NT2/D1 (cell line): ENCODE results near the gene PTPRT.

Experiments
- SUZ12 ChIP-seq: IDR thresholded peaks from 2 replicates; pipeline ENCODE4 v1.6.1; 2011; ENCODE audit not compliant: insufficient read length, insufficient read depth; ENCODE audit errors: extremely low read depth
- YY1 ChIP-seq: IDR thresholded peaks from 2 replicates; pipeline ENCODE4 v1.6.1; 2011; ENCODE audit not compliant: insufficient read length, insufficient read depth
- ZNF274 ChIP-seq: IDR thresholded peaks from 2 replicates; pipeline ENCODE4 v1.6.1; 2011; ENCODE audit warnings: mild to moderate bottlenecking, low read depth, low read length

GRCh38 chr20:43034981-43035724 lies 154.6 kb downstream of the PTPRT start:
- TF ChIP-seq ZNF274 (no peak), SUZ12 (no peak), YY1 (no peak)
